ENCODE results near the gene SIRT2. TPM values are rescaled to one million over a fixed set of nuclear protein-coding genes. Genes with fewer than 3 reads are reported as not detected.

The SIRT2 gene
- total RNA-seq, 1 experiment from 2014 or later = 162 TPM

DNA sequence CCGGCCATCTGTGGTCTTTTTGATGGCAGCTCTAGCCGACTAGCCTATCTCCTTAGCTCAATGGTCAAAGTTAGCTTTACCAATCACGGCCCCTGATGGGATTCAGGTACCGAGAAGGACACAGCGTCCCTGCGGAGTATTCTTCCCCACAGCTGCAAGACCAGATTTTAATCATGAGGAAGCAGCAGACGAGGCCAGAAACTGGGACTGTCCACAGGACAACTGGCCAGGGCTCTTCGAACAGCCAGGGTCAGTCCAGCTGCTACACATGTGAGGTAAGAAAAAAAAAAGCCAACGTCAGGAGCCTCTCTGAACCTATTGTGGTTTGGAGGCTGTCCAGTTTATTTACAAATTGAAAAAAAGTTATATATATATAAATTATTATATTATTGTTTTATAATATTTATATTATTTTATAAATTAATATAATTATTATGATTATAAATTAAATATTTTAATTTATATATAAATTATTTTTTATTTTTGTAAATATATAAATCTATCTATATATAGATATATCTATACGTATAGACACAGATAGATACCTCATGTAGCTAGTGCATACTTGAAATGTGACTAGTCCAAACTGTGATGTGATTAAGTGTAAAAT is 32.1 kb downstream of the SIRT2 start:
- ChIA-PET CTCF (interaction anchor here (0.6 to 1.1 kb wide), 4 partner anchors 9 to 46 kb away, joined by 3 to 9 read pairs (median 4); no protein-coding TSS in a partner anchor), POLR2A (interaction anchor here (0.6 to 1.0 kb wide), 5 partner anchors 18 to 798 kb away, joined by 3 to 4 read pairs (median 4); partner anchors contain the start of gene HNRNPL)
- H3K9me3 ChIP-seq (ENCODE audit: control insufficient read depth, insufficient read depth, low read depth, low read length) = no peaks in the 10 kb centered on the region
- peak overlapping the region; percentile 2; the same call in 1 of the 2 replicates for H3K27ac ChIP-seq (ENCODE audit: low read length)
- intact Hi-C loops (cut with micrococcal nuclease; ENCODE audit: unreplicated experiment) (no loop called here), in situ Hi-C loops (cut with HindIII; ENCODE audit: low pct_unique_long_range_greater_than_20kb, low sequenced_read_pairs) (no loop called here)
- H3K4me1 ChIP-seq (ENCODE audit: control insufficient read depth, insufficient read depth, low read length) = peaks cover 8% of the 10 kb centered on the region
- no peak for TF ChIP-seq SIN3A (IDR thresholded peaks at IDR 0.05; ENCODE audit: borderline replicate concordance, insufficient read depth, low read depth, low read length)
- no peak for TF ChIP-seq TCF7L2 (IDR thresholded peaks at IDR 0.05; ENCODE audit: low read depth, low read length)
- TF ChIP-seq, protein P1, sequence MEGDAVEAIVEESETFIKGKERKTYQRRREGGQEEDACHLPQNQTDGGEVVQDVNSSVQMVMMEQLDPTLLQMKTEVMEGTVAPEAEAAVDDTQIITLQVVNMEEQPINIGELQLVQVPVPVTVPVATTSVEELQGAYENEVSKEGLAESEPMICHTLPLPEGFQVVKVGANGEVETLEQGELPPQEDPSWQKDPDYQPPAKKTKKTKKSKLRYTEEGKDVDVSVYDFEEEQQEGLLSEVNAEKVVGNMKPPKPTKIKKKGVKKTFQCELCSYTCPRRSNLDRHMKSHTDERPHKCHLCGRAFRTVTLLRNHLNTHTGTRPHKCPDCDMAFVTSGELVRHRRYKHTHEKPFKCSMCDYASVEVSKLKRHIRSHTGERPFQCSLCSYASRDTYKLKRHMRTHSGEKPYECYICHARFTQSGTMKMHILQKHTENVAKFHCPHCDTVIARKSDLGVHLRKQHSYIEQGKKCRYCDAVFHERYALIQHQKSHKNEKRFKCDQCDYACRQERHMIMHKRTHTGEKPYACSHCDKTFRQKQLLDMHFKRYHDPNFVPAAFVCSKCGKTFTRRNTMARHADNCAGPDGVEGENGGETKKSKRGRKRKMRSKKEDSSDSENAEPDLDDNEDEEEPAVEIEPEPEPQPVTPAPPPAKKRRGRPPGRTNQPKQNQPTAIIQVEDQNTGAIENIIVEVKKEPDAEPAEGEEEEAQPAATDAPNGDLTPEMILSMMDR (IDR thresholded peaks at IDR 0.05) = no peak
- TF ChIP-seq, protein P2, sequence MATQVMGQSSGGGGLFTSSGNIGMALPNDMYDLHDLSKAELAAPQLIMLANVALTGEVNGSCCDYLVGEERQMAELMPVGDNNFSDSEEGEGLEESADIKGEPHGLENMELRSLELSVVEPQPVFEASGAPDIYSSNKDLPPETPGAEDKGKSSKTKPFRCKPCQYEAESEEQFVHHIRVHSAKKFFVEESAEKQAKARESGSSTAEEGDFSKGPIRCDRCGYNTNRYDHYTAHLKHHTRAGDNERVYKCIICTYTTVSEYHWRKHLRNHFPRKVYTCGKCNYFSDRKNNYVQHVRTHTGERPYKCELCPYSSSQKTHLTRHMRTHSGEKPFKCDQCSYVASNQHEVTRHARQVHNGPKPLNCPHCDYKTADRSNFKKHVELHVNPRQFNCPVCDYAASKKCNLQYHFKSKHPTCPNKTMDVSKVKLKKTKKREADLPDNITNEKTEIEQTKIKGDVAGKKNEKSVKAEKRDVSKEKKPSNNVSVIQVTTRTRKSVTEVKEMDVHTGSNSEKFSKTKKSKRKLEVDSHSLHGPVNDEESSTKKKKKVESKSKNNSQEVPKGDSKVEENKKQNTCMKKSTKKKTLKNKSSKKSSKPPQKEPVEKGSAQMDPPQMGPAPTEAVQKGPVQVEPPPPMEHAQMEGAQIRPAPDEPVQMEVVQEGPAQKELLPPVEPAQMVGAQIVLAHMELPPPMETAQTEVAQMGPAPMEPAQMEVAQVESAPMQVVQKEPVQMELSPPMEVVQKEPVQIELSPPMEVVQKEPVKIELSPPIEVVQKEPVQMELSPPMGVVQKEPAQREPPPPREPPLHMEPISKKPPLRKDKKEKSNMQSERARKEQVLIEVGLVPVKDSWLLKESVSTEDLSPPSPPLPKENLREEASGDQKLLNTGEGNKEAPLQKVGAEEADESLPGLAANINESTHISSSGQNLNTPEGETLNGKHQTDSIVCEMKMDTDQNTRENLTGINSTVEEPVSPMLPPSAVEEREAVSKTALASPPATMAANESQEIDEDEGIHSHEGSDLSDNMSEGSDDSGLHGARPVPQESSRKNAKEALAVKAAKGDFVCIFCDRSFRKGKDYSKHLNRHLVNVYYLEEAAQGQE (IDR thresholded peaks at IDR 0.05; ENCODE audit: insufficient read depth in 1 of 2, low read depth in 2 of 2, low read length in 1 of 2) = no peak
- TF ChIP-seq POLR2AphosphoS5 (IDR thresholded peaks at IDR 0.05; ENCODE audit: low read depth, low read length) = no peak
- no peak overlapping the region for H3K4me3 ChIP-seq (ENCODE audit: low read depth in 2 of 2, low read length in 2 of 2)
- no peaks in the 10 kb centered on the region for H3K27me3 ChIP-seq (ENCODE audit: control insufficient read depth, insufficient read depth, low read length)
- BruUV-seq (replicated peaks) = no TSS peak
- DNase-seq (ENCODE audit: low read depth, low spot score) (no peak), ATAC-seq (no peak)
- no peaks in the 10 kb centered on the region for H3K36me3 ChIP-seq (ENCODE audit: control insufficient read depth, insufficient read depth, low read length)

DNA sequence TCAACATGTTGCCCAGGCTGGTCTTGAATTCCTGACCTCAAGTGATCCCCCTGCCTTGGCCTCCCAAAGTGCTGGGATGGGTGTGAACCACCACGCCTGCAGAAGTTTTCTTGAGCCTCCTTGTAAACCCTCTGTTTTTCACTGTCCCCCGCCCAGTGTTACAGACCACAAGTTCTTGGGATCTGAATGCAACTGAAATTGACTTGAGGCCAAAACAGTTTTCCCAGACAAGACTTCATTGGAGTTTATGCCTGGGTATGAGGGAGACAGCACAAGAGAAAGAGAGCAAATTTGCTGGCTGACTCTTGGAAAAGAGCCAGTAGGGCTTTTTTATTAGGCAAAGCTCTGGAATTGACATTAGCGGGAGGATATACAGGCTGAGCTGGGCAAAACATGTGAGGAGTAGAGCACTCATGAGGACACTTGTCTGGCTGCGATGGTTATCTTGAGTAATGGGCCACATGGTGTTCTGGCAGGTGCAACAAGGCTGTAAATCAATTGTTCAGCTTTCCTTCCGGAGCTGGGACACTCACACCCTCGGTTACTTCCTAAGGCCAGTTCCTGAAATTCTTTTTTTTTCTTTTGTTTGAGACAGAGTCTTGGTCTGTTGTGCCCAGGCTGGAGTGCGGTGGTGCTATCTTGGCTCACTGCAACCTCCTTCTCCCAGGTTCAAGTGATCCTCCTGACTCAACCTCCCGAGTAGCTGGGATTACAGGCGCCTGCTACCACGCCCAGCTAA is 36.9 kb downstream of the SIRT2 start:
- ATAC-seq = peak; percentile 39
- Histone ChIP-seq H3K27me3 (ENCODE audit: control insufficient read depth, insufficient read depth, low read length) (no peaks in the 10 kb centered on the region), H3K9me3 (ENCODE audit: control insufficient read depth, insufficient read depth, low read depth, low read length) (no peaks in the 10 kb centered on the region), H3K4me3 (ENCODE audit: low read depth in 2 of 2, low read length in 2 of 2) (no peak overlapping the region), H3K4me1 (ENCODE audit: control insufficient read depth, insufficient read depth, low read length) (peaks cover 17% of the 10 kb centered on the region), H3K36me3 (ENCODE audit: control insufficient read depth, insufficient read depth, low read length) (no peaks in the 10 kb centered on the region), H3K27ac (ENCODE audit: low read length) (no peak overlapping the region)
- BruUV-seq (replicated peaks) = no TSS peak
- ChIA-PET POLR2A (interaction anchor here (0.7 kb wide), 1 partner anchor 43 kb away, joined by 4 read pairs; no protein-coding TSS in a partner anchor), CTCF (no interaction called here)
- in situ Hi-C loops (cut with HindIII; ENCODE audit: low pct_unique_long_range_greater_than_20kb, low sequenced_read_pairs) = no loop called here
- TF ChIP-seq POLR2AphosphoS5 (IDR thresholded peaks at IDR 0.05; ENCODE audit: low read depth, low read length) (no peak), SIN3A (IDR thresholded peaks at IDR 0.05; ENCODE audit: borderline replicate concordance, insufficient read depth, low read depth, low read length) (no peak), TCF7L2 (IDR thresholded peaks at IDR 0.05; ENCODE audit: low read depth, low read length) (no peak)
- TF ChIP-seq, protein P2 (IDR thresholded peaks at IDR 0.05; ENCODE audit: insufficient read depth in 1 of 2, low read depth in 2 of 2, low read length in 1 of 2) = no peak
- TF ChIP-seq, protein P1 (IDR thresholded peaks at IDR 0.05) = no peak
- intact Hi-C loops (cut with micrococcal nuclease; ENCODE audit: unreplicated experiment) = no loop called here
- no peak for DNase-seq (ENCODE audit: low read depth, low spot score)

Data from Panc1 (cell line).